Embryonic facial prominence (tissue), 1 donor: ENCODE results near the gene P3H3.
"Not testable (repeated sequence)": the region's sequence is repeated elsewhere in the genome, so short reads cannot be mapped to it uniquely, and the experiment has no call there.

Experiments
- DNase-seq: peaks from one replicate; pipeline ENCODE4 v3.0.0-alpha.2; 2016; ENCODE audit errors: extremely low spot score

The P3H3 gene

GRCh38 chr12:6866163-6866919, 38.1 kb downstream of the P3H3 start:
- DNase-seq, result no peak

GRCh38 chr12:6866920-6867412, 38.8 kb downstream of the P3H3 start:
- DNase-seq, result no peak

- DNase-seq, result peak; percentile 64
Measured at GRCh38 chr12:6867413-6868210, 39.4 kb downstream of the P3H3 start, which contains the start of gene TPI1. Gene TPI1 (plus strand): TSS chr12:6867531. CDS start chr12:6867567, 36 bp downstream.

GRCh38 chr12:6868211-6869048, 40.2 kb downstream of the P3H3 start:
- DNase-seq, result no peak

GRCh38 chr12:6869049-6870021, 41.1 kb downstream of the P3H3 start:
- peak; percentile 61 for DNase-seq

- DNase-seq, result not testable (repeated sequence)
Measured at GRCh38 chr12:6870304-6870703, 42.1 kb downstream of the P3H3 start.

GRCh38 chr12:6871052-6871957, 43.1 kb downstream of the P3H3 start:
- no peak for DNase-seq

- no peak for DNase-seq
Measured at GRCh38 chr12:6872073-6873048, 44.2 kb downstream of the P3H3 start.

- DNase-seq, result peak; percentile 70
Measured at GRCh38 chr12:6873094-6874014, 45.1 kb downstream of the P3H3 start, which contains the start of gene SPSB2. Gene SPSB2 (minus strand): TSS chr12:6873303. CDS start chr12:6872901, 402 bp downstream.

GRCh38 chr12:6874015-6874368, 45.8 kb downstream of the P3H3 start:
- DNase-seq, result not testable (repeated sequence)

GRCh38 chr12:6879824-6880223, 51.6 kb downstream of the P3H3 start:
- DNase-seq, result not testable (repeated sequence)

GRCh38 chr12:6883252-6883651, 55.0 kb downstream of the P3H3 start:
- DNase-seq, result no peak

- DNase-seq, result no peak
Measured at GRCh38 chr12:6883683-6884082, 55.5 kb downstream of the P3H3 start.

GRCh38 chr12:6884539-6884938, 56.3 kb downstream of the P3H3 start:
- no peak for DNase-seq

GRCh38 chr12:6886206-6886999, 58.2 kb downstream of the P3H3 start:
- not testable (repeated sequence) for DNase-seq

- no peak for DNase-seq
Measured at GRCh38 chr12:6887460-6887859, 59.3 kb downstream of the P3H3 start.
